ENCODE results near the gene ATXN1.

Gene ATXN1

GRCh38 chr6:16596616-16597331 is 164.5 kb downstream of the ATXN1 start:
- DNase-seq = no peak

DNA sequence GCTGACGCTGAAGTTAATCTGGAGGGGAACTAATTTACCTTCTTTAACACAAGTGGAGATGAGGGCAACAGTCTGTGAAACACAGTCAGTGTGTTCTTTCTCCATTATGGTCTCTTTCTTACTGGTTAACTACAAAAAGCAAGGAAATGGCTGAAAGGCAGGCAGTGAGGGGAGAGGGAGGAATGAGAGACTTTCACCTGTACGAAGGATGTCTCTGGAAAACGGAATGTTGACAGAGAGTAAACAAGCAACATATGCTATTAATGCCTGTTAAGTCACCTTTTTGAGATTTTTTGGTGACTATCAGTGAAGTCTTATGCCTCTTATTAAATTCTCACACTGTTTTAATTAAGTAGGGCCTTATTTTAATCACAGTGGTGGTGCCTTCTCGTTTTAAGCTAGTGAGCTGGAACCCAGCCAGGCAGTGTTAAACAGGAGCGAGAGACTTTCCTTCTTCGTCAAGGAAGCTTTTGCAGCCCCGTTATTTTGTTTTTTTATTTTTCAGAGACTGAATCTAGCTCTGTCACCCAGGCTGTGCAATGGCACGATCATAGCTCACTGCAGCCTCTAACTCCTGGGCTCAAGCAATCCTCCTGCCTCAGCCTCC is 165.6 kb downstream of the ATXN1 start:
- no peak for DNase-seq

- DNase-seq = no peak
Observed at GRCh38 chr6:16594849-16595248, 166.4 kb downstream of the ATXN1 start.

DNA sequence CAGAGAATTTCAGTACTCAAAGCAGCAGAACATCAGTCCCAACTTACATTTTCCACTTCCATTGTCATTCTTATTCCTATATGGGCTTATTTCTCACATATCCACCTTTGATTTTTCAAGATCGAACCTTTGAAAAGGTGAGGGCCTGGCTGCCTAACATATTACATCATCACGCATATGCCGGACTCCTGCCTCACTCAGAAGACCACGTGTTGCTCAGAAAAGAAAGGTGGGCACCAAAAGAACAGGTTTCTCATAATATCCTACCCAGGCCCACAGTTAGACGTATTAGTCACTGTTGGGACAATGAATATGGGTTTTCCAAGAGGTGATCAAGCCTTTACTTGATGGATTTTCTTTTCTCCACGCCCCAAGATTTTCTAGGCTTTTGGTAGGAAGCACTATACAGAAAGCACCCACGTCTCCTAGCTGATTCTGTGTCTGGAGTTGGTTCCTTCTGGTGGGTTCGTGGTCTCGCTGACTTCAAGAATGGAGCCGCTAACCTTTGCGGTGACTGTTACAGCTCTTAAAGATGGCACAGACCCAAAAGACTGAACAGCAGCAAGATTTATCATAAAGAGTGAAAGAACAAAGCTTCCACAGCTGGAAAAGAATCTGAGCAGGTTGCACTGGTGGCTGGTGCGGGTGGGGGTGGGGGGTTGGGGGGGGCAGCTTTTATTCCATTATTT is 168.9 kb downstream of the ATXN1 start:
- DNase-seq = no peak

GRCh38 chr6:16591396-16592222 is 169.7 kb downstream of the ATXN1 start:
- no peak for DNase-seq

DNA sequence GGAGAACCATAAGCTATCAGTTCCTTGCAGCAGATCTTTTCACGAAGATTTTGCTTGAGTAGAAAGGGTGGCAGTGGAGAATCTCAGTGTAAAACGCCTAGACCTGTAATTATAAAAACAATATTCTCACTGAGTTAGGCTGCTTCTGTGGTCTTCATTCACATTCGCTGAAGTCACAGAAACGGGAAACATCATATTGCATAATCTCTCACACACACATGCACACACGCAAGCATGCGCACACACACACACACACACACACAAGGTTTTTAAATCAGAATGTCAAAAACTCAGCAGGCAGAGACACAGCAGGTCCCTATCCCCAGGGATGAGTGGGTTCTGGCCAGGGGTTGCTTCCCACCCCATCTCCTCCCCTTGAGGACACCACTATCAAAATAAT is 175.5 kb downstream of the ATXN1 start:
- DNase-seq = no peak

- DNase-seq = no peak
Observed at GRCh38 chr6:16583144-16583762, 178.0 kb downstream of the ATXN1 start.

DNA sequence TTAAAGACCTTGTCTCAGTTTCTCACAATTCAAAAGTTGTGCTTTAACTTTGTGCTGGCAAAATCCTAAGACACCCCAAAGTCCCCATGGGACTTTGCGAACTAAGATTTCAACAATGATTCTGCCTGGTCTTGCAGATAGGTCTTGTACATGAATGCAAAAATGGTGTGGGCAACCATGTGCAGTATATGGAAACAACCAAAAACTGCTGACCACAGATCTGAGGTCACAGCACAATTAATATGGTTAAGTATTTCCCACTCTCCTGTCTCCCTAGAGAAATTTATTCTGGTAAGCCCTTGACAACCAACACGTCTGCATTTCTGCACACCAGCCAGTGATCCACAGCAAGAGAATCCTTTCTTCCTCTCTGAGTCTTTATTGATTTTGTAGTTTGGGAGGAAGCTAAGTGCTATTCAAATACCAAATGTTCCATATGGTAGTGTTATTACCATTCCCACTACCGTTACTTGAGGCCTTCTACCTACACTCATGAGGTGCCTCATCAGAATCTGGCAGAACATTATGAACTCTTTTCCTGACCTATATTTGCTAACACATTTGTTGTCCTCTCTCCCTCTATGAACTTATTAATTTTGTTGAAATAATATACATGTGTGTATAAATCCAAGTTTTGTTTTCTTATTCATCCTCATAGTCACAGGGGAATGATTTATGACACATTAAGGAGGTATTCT is 178.7 kb downstream of the ATXN1 start:
- DNase-seq = no peak

DNA sequence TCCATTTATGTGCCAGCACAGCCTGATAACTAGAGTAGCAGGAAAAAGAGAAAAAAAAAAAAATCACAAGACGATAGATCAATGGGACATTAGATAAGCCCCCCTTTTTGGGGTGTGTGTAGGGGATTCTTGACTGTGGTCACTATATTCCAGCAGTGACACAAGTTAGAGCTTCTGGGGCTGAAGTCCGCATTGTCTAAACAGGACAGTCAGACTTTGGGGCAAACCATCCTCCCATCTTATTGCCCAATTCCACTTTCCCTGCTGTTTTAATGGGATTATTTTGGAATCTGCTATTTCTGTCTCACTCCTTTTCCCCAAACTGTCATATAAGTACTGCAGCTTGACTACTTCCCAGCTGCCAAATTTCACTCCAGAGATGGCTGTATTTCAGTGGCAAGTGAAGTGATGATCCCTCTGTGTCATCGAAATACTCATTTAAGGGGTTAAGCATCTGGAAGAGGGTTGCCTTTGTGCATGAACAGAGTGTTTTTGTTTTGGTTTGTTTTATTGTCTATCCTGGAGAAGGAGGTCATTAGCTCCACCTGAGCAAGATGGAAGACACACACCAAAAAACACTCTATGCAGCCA is 182.5 kb downstream of the ATXN1 start:
- DNase-seq = no peak

DNA sequence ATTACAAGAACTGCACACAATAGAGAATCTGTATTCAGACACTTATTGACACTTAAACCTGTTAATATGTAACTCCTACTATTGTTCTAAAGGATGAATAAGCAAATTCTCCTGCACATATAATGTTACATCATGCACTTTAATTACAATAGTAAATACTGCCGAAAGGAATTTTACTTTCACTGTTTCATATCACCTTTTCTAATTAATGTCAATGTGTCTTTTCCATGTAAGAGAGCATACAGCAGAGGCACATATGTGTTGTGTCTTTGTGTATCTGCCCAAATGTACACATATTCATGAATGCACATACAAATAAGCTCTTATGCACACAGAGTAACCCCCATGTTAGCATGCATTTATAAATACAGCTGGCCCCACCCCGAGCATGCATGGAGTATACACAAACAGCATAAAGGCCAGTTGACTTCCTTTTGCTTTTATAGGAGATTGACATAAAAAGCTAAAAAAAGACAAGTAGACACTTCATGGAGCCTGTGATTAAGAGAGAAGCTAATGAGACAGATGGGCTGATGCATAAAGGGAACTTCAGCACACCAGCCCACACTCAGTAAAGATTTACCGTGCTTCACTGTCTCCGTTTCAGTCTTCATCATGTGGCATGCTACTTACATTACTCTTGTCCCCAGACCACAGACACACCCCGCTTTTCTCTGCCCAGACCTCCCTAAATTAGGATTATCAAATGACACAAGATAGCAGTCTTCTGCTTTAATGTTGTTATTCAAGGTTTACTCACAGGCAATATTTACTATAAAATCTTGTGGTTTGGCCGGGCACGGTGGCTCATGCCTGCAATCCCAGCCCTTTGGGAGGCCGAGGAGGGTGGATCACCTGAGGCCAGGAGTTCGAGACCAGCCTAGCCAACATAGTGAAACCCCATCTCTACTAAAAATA is 184.6 kb downstream of the ATXN1 start:
- DNase-seq = no peak

GRCh38 chr6:16575655-16576054 is 185.6 kb downstream of the ATXN1 start:
- no peak for DNase-seq

- DNase-seq = no peak
Observed at GRCh38 chr6:16572943-16573342, 188.3 kb downstream of the ATXN1 start.

DNA sequence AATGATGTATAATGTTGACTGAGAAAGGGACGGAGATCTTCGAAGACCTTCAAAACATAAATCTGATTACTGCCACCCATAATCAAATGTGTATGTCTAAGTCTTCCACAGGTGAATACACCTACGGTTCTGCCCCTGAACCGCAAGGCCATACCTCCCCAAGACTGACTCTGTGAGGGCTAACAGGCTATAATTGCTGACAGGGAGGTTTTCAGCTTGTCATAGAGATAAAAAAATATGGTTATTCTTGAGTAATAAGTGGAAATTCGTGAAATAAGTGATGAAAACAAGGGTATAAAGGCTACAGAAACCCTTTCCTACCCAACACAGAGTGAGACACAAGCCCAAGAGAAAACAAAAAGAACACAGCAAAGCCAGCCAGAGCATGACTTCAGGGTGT is 188.9 kb downstream of the ATXN1 start:
- DNase-seq = no peak

DNA sequence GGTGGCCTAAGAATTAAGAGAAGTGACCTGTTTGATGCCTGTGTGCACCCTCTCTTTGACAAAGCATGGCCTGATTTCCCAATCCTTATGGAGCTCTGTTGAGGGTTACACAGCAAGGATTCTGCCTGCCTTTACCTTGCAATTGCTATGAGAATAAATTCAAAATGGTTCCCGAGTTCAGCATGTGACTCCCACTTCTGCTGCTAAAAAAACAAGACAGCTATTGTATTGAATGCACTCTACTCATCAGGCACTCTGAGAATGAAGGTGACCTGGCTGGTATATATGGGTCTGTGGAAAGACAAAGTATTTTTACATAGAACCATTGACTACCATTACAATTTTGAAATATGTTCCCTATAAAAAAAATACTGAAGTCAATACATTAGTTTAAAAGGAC is 190.3 kb downstream of the ATXN1 start:
- no peak for DNase-seq

DNA sequence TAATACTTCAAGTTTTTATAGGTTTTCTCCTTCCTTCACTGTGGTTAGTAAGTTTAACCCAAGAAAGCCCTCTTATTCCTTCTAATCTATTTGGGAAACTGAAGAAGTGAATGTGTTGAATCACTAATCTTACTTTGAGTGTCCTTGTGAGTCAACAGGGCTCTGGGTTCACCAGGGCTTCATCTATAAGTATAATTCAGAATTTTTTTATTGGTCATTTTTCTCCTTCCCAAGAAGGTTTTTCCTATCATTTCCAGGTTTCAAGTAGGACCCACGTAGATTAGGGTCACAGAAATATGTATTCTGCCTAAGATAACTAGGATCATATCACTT is 191.1 kb downstream of the ATXN1 start:
- DNase-seq = no peak

DNA sequence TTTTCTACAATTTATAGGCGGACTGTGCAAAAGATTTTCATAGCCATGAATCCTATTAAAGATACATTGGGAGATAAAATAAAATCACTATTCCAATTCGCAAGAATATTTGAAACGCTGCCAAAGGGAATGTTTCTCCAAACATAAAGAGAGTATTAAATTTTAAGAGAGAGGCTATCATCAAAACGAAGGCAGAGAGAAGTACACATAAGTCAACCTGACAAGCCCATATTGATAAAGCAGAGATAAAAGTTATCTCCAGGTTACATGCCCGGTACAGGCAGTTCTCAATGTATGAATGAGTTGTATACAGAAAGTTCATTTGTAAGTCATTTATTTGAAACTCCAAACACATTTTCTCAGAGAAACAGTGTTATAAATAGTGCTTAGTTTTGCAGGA is 193.1 kb downstream of the ATXN1 start:
- DNase-seq = no peak

DNA sequence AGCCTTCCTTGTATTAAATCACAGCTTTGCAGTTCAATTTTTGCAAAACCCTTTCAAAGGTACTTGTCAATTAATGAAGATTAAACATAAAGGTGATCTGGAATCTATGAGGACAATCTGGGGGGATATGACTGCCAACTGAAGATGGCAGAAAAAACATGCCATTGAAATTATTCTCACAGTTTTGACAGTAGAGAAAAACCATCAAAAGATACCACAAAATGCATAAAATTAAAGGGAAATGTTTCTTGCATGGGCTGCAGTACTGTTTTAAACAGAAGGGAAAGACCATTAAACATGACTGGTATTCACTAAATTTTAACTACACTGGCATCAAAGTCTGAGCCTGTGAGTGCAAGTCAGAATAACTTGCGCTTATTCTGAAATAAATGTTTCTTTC is 194.2 kb downstream of the ATXN1 start:
- DNase-seq = no peak

GRCh38 chr6:16564436-16564835 is 196.8 kb downstream of the ATXN1 start:
- DNase-seq = no peak

DNA sequence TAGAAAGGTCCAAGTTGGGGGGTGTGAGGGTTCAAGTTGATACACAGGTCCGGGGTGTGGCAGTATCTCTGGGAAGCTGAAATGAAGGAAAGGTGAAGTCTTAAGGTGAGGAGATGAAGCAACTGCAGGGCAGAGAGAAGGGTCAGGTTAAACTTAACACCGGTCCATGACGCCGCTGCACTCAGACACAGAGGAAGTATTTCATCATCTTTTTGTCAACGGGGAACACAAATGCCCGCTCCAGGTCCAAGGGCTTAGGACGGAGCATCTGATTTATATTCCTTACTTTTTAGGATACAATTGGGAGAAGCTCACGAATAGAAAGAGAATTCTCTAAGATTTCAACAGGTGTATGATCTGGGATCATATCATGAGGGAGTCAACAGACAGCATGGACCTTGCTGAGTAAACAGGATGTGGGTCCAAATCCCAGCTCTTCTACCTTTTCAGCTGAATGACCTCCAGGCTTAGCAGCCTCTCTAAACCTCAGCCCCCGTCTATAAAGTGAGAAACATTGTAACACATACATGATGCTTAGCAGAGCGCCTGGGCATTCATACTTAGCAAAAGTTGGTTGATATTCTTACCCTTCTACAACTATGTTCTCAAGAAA is 197.5 kb downstream of the ATXN1 start:
- no peak for DNase-seq

DNA sequence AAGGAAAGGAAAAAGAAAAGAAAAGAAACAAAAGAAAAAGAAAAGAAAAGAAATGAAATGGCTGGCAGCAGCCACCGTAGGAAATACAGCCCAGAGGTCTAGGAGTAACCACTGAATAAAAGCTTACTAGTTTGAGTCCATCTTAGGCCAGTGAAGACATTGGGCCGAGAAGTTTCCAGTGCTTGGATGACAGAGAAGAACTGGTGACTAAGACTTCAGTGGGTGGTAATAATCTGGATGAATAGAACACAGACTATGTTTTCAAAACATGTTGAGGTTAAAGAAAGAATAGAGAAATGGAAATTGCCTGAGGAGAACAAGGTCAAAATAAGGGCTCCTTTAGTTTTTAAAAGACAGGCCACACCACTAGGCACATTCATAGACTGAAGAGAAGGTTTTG is 198.8 kb downstream of the ATXN1 start:
- no peak for DNase-seq

GRCh38 chr6:16559071-16559470 is 202.2 kb downstream of the ATXN1 start:
- no peak for DNase-seq

Data from GDM1 (cell line).